Fibroblast of upper back skin (primary cell): ENCODE measurements around the gene FRYL.

Experiments
- DNase-seq: peaks from one replicate; pipeline ENCODE4 v3.0.0-alpha.2; 2013

Gene FRYL

GRCh38 chr4:48602763-48603162 is 177.3 kb downstream of the FRYL start:
- DNase-seq, result peak; percentile 19

DNA sequence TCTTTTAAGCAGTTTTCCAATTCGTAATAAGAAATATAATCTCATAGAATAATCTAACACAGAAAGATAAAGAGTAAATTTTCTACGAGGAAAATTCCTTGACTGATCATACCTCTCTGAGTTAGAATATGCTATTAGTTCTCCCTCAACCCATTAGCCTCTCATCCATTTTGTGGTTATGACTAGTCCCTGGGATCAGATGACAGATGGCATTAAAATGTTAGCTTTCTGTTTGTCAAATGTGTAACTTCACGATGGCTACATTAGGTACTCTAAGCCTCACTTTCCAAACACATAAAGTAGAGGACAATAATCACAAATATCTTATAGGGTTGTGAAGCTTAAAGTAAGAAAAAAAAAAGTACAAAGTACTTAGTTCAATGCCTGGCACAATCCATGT is 177.9 kb downstream of the FRYL start:
- peak; percentile 76 for DNase-seq

- DNase-seq, result no peak
These were observed 183.7 kb downstream of the FRYL start for GRCh38 chr4:48596336-48596735.

DNA sequence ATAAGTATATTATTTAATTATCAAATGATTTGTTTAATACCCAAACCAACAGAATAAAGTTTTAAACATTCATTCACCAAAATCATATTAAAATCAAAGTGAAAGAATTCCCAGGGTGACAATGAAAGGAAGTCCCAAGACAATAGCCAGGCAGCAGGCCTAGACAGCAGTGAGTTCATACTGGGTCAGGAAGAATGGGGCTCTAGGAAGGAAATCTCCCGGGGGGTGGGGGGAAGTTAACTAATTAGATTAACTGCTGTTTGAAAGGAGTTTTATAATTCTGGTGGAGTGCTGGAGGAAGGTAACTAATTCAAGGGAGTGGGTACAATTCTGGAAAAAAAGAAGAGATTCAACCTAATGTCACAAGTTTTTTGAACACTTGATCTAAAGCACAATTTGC is 185.9 kb downstream of the FRYL start:
- DNase-seq, result no peak

- DNase-seq, result no peak
These were observed 188.7 kb downstream of the FRYL start for GRCh38 chr4:48591372-48591771.

GRCh38 chr4:48590884-48591283 is 189.2 kb downstream of the FRYL start:
- no peak for DNase-seq

- no peak for DNase-seq
These were observed 191.0 kb downstream of the FRYL start for GRCh38 chr4:48589098-48589445.

DNA sequence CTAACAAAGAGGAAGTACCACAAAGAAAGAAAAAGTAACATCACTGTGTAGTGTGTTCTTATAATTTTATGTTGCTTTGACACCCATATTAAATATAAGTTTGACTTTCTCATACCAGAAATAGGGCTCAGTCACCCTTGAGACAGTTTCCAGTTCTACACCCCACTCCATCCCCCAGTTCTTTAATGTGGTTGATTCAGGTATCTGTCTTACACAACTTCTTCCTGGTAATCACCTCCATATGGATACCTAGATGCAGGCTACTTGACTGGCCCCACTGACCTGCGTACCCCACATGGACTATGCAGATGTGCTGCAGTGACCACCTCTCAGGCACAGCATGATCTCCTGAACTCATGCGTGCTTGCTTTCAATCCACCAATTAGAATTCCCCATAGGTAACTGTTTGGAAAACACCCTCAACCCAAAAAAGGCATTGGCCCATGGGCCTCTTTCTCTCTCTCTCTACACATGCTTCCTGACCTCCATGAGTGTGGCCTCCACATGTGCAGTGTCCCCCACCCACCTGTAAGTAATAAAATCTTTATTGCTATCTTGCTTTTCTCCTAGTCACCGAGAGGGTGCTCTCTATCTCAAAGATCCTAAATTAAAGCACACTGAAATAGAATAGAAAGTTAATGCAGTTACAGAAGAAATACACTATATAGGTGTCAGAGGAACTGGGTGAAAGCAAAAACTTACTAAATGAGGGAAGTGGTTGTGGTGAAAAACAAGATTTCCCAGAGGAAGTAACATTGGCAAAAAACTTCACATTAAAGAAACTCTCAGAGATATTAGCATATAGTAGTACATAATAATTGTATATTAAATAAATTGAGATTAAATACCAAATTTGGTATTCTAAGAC is 191.6 kb downstream of the FRYL start:
- DNase-seq, result no peak

DNA sequence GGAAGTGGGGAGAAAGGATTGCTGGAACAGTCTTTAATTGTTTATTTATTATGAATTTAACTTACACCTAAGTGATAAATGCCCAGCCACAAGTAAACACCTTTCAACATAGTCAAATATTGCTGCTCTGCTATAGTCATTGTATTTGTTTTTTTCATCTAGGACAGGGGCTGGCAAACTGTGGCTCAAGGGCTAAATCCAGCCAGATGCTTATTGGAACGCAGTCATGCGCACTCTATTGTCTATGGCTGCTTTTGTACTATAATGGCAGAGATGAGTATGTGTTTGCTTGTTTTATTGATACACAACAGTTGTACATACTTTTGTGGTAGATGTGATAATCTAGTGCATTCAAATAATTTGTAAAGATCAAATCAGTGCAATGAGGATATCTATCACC is 194.7 kb downstream of the FRYL start:
- no peak for DNase-seq

- DNase-seq, result peak; percentile 66
These were observed 201.7 kb downstream of the FRYL start for GRCh38 chr4:48578132-48578968.

- DNase-seq, result peak; percentile 16
These were observed 204.1 kb downstream of the FRYL start for GRCh38 chr4:48575964-48576363.

- DNase-seq, result no peak
These were observed 208.6 kb downstream of the FRYL start for GRCh38 chr4:48571471-48571870.

- peak; percentile 50 for DNase-seq
These were observed 209.3 kb downstream of the FRYL start for GRCh38 chr4:48570646-48571220.

DNA sequence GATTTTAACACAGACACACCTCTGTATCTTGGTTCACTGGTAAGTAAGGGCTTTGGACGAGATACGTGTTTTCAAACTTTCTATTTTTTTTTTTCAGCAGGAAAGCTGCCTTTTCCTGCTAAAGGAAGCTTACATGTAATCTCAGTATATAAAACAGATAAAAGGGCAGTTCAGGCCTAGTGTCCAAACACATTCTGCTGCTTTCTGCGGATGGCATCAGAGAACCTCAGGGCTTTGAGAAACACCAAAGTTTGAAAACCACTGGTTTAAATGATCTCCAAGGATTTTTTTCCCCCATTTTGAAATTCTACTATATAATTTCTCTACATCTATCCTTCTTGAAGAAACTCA is 214.1 kb downstream of the FRYL start:
- DNase-seq, result no peak

DNA sequence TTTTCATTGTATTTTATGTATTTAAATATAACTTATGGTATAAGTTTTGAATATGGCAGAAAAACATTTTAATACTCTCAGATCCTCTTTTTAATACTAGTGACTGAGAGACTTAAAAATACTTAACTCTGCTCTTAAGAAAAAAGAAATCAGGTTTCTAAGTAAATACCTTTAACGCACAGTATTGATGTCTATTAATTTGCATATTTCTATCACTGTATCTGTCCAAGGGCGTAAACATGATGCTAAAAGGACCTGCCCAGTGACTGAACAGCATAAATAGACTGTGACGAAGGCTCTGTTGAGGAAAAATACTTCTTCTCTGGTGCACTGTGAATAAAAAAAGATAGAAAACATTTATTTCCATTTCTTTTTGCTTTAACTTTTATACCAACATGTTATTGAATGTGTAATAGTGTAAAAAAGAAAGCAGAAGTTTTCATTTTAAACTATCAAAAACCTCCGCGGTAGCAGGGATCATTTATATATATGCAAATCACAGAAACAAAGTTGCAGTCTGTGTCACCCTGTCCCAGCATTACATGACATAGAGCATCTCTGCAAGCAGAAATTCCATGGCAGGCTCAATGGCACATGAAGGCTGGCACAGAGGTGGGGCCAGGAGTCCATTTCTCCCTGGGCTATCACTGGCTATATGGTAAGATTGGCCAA is 214.6 kb downstream of the FRYL start:
- DNase-seq, result no peak

DNA sequence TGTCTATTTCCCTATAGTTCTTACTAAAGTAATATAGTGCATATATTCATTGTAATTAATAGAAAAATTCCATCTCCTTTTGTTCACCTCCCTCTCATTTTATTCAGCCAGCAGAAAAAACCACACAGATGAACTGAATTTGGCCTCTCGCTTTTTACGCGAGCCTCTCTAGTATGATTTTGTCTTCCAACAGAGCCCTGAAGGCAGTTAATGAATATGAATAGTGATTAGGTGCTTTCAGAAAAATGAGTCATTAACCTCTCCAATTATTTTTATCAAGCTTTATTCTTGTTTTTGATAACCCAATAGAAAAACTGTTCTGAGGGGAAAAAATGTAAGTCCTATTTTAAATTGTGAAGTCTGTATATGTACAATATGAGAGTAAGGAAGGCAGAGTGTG is 215.9 kb downstream of the FRYL start:
- no peak for DNase-seq

GRCh38 chr4:48558819-48559218 is 221.3 kb downstream of the FRYL start:
- DNase-seq, result no peak

DNA sequence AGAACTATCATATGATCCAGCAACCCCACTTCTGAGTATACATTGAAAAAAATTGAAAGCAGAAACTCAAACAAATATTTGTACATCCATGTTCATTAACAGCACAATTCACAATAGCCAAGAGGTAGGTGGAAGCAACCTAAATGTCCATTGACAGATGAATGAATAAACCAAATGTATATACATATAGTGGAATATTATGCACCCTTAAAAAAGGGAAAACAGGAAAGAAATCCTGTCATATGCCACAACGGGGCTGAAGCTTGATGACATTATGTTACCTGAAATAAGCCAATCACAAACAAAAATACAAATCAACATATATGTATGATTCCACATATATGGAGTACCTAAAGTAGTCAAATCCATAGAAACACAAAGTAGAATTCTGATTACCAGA is 222.1 kb downstream of the FRYL start:
- DNase-seq, result no peak

DNA sequence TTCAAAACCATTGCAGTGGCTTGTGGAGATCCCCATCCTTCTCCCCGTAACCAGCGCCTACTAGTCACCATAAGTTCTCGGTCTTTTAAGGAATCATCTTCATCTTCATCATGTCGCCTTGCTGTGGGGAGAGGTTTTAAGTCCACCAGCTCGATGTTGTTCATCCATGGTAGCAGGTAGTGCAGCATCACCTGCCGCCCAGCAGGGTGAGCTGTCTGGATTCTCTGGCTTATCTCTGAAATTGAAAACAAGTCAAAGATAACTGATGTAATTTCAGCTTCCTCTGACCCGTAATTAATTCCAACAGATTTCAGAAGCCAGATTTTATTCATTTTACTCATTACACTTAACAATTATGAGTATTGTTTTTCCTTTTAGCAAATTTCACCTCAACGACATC is 222.6 kb downstream of the FRYL start:
- DNase-seq, result no peak

DNA sequence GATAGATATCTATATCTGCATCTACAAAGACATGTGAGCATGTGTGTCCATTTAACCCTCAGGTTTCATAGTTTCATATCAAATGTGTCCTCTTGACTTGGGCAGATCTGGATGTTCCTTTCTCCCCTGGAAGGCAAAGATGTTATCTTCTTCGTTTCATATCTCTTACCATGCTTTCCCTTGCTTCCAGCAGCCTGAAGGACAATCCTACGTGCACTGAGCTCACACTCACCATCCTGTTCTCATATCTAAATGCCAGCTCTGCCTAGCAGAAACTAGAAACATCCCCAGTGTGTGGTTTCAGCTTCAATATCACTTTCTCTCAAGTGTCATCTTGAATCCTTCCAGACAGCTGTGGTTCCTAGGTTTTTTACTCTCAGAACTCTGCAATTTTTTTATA is 223.8 kb downstream of the FRYL start:
- DNase-seq, result no peak

DNA sequence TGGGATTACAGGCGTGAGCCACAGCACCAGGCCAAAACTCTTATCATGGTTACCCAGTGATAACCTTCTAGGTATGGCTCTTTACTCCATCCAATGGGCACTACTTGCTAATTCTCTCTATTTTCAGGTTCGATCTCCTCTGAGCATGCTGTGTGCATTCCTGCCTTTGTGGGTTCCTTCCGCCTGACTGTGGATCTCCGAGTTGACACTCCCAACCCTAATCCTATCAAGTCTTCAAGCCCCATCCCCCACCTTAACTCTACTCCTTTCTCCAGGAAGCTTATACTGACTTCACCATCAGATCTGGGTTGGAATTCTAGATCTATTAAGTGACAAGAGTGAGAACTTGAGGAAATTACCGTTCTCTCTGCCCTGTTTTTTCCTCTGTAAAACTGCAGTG is 225.5 kb downstream of the FRYL start:
- no peak for DNase-seq

- no peak for DNase-seq
These were observed 226.4 kb downstream of the FRYL start for GRCh38 chr4:48553720-48554119.

GRCh38 chr4:48546336-48546735 is 233.7 kb downstream of the FRYL start:
- peak; percentile 41 for DNase-seq
